ENCODE measurements around the gene RTKN.

RTKN gene

GRCh38 chr2:74415762-74416395 is 25.9 kb downstream of the RTKN start:
- DNase-seq, result no peak

- DNase-seq, result no peak
Observed at GRCh38 chr2:74414881-74415761, 26.6 kb downstream of the RTKN start.

GRCh38 chr2:74414441-74414840 is 27.3 kb downstream of the RTKN start:
- DNase-seq, result no peak

GRCh38 chr2:74413001-74413698 is 28.6 kb downstream of the RTKN start:
- no peak for DNase-seq

- no peak for DNase-seq
Observed at GRCh38 chr2:74407682-74408081, 34.1 kb downstream of the RTKN start.

- DNase-seq, result no peak
Observed at GRCh38 chr2:74406035-74406434, 35.7 kb downstream of the RTKN start.

- no peak for DNase-seq
Observed at GRCh38 chr2:74401891-74402290, 39.8 kb downstream of the RTKN start.

GRCh38 chr2:74399785-74400184 is 42.0 kb downstream of the RTKN start:
- no peak for DNase-seq

- no peak for DNase-seq
Observed at GRCh38 chr2:74396149-74396548, 45.6 kb downstream of the RTKN start.

- no peak for DNase-seq
Observed at GRCh38 chr2:74393525-74393924, 48.2 kb downstream of the RTKN start.

GRCh38 chr2:74392449-74392743 is 49.3 kb downstream of the RTKN start:
- DNase-seq, result no peak

GRCh38 chr2:74391580-74392448 is 49.9 kb downstream of the RTKN start:
- DNase-seq, result peak; percentile 98

GRCh38 chr2:74391209-74391579 is 50.5 kb downstream of the RTKN start:
- no peak for DNase-seq

- no peak for DNase-seq
Observed at GRCh38 chr2:74390606-74391005, 51.1 kb downstream of the RTKN start.

- DNase-seq, result no peak
Observed at GRCh38 chr2:74387346-74387745, 54.4 kb downstream of the RTKN start.

- no peak for DNase-seq
Observed at GRCh38 chr2:74385396-74385795, 56.3 kb downstream of the RTKN start.

GRCh38 chr2:74384051-74384450 is 57.7 kb downstream of the RTKN start:
- DNase-seq, result no peak

GRCh38 chr2:74383254-74383653 is 58.5 kb downstream of the RTKN start:
- DNase-seq, result no peak

GRCh38 chr2:74381751-74382150 is 60.0 kb downstream of the RTKN start:
- DNase-seq, result no peak

- DNase-seq, result no peak
Observed at GRCh38 chr2:74379851-74380789, 61.6 kb downstream of the RTKN start, which contains the start of gene DCTN1. TSS of gene DCTN1 (minus strand) at chr2:74380311. CDS start at chr2:74380037, 274 bp downstream.

- no peak for DNase-seq
Observed at GRCh38 chr2:74378007-74378406, 63.7 kb downstream of the RTKN start.

- no peak for DNase-seq
Observed at GRCh38 chr2:74375838-74376237, 65.9 kb downstream of the RTKN start.

Data from activated effector memory CD4-positive, alpha-beta T cell treated with anti-CD3 and anti-CD28 coated beads, Interleukin-2, amount 50 U/mL, for 16 hours (primary cell).